OCI-LY1 (cell line): ENCODE data around the gene DNAJC16.

Source experiments
- H2AFZ ChIP-seq: fragments of 200-600 bp; sonication (generic), shearing (Covaris generic); 2 replicates; pipeline ENCODE4 v1.6.0; 2014; ENCODE audit warnings: antibody characterized with exemption, mild to moderate bottlenecking, low read length
- H3F3A ChIP-seq: fragments of 200-600 bp; sonication (generic), shearing (Covaris generic); 2 replicates; pipeline ENCODE4 v1.6.0; 2014; ENCODE audit warnings: mild to moderate bottlenecking, antibody characterized with exemption, low read length, moderate library complexity; ENCODE audit not compliant: insufficient read depth
- H3K27ac ChIP-seq: fragments of 200-600 bp; sonication (generic); 2 replicates; pipeline ENCODE4 v1.5.1; 2014; ENCODE audit warnings: low read length, mixed run types, mild to moderate bottlenecking, low read depth; ENCODE audit not compliant: poor library complexity, severe bottlenecking
- H3K27me3 ChIP-seq: fragments of 200-600 bp; sonication (generic); 2 replicates; pipeline ENCODE4 v1.6.0; 2014; ENCODE audit warnings: antibody characterized with exemption, mild to moderate bottlenecking, low read length, moderate library complexity; ENCODE audit not compliant: insufficient read depth
- H3K36me3 ChIP-seq: fragments of 200-600 bp; sonication (generic); 2 replicates; pipeline ENCODE4 v1.6.1; 2014; ENCODE audit warnings: mild to moderate bottlenecking, antibody characterized with exemption, low read length, moderate library complexity, mixed read lengths; ENCODE audit not compliant: insufficient read depth
- H3K4me1 ChIP-seq: fragments of 200-600 bp; sonication (generic); 2 replicates; pipeline ENCODE4 v1.5.1; 2014; ENCODE audit warnings: mild to moderate bottlenecking, low read length, moderate library complexity; ENCODE audit not compliant: insufficient read depth, severe bottlenecking
- H3K4me2 ChIP-seq: fragments of 200-600 bp; sonication (generic), shearing (Covaris generic); 2 replicates; pipeline ENCODE4 v1.6.1; 2014; ENCODE audit warnings: low read length
- H3K4me3 ChIP-seq: fragments of 200-600 bp; sonication (generic); 2 replicates; pipeline ENCODE4 v1.5.1; 2014; ENCODE audit warnings: low read length, low read depth, mild to moderate bottlenecking, mixed read lengths; ENCODE audit not compliant: poor library complexity, severe bottlenecking
- H3K79me2 ChIP-seq: fragments of 200-600 bp; shearing (Covaris generic); 2 replicates; pipeline ENCODE4 v1.6.1; 2016; ENCODE audit warnings: mixed run types, low read length, mixed read lengths; ENCODE audit not compliant: insufficient read depth
- H3K9ac ChIP-seq: fragments of 200-600 bp; sonication (generic), shearing (Covaris generic); 2 replicates; pipeline ENCODE4 v1.6.1; 2014; ENCODE audit warnings: mild to moderate bottlenecking, low read length, mixed read lengths
- H3K9me2 ChIP-seq: fragments of 200-600 bp; sonication (generic), shearing (Covaris generic); 2 replicates; pipeline ENCODE4 v1.6.1; 2014; ENCODE audit warnings: low read depth, mild to moderate bottlenecking, low read length, mixed read lengths
- H3K9me3 ChIP-seq: fragments of 200-600 bp; shearing (Covaris generic); 2 replicates; pipeline ENCODE4 v1.6.1; 2014; ENCODE audit warnings: low read length, mixed read lengths
- H4K20me1 ChIP-seq: fragments of 200-600 bp; sonication (generic), shearing (Covaris generic); 2 replicates; pipeline ENCODE4 v1.6.0; 2016; ENCODE audit warnings: mild to moderate bottlenecking, low read length; ENCODE audit not compliant: insufficient read depth
- CTCF ChIP-seq: fragments of 200-600 bp; sonication (generic), shearing (Covaris generic); IDR thresholded peaks from 2 replicates; pipeline ENCODE4 v1.5.1; 2017; ENCODE audit warnings: mild to moderate bottlenecking, antibody characterized with exemption, low read length, moderate library complexity, mixed read lengths
- EZH2 ChIP-seq: fragments of 200-600 bp; sonication (generic), shearing (Covaris generic); IDR thresholded peaks from 2 replicates; pipeline ENCODE4 v1.8.0; 2017; ENCODE audit warnings: borderline replicate concordance, mixed run types, mild to moderate bottlenecking, antibody characterized with exemption, low read length, moderate library complexity, mixed read lengths

Gene DNAJC16

GRCh38 chr1:15584489-15585363 is 58.1 kb downstream of the DNAJC16 start, which contains the start of gene AGMAT:
AGMAT (minus strand) TSS chr1:15585051; CDS start chr1:15584967, 84 bp downstream.
- Histone ChIP-seq H3K4me3 (peak within 1 kb of the TSS; percentile 63), H3K27ac (no peak within 1 kb of the TSS), H3F3A (no peaks in the 10 kb centered on the region), H3K9me2 (no peaks in the 10 kb centered on the region), H3K4me2 (peak within 1 kb of the TSS; percentile 89), H2AFZ (peak within 1 kb of the TSS; percentile 92), H3K79me2 (no peaks in the 10 kb centered on the region), H3K27me3 (no peaks in the 10 kb centered on the region), H3K36me3 (no peaks in the 10 kb centered on the region; the same call in 1 of the 2 replicates), H4K20me1 (no peaks in the 10 kb centered on the region), H3K4me1 (peaks cover 12% of the 10 kb centered on the region), H3K9me3 (no peaks in the 10 kb centered on the region), H3K9ac (peak within 1 kb of the TSS; percentile 69)
- TF ChIP-seq EZH2 (no peak), CTCF (no peak)

GRCh38 chr1:15592285-15592684 is 65.6 kb downstream of the DNAJC16 start:
- TF ChIP-seq EZH2 (no peak), CTCF (no peak)
- Histone ChIP-seq H2AFZ (no peak overlapping the region), H3K27ac (no peak overlapping the region), H4K20me1 (no peaks in the 10 kb centered on the region), H3K9me3 (no peaks in the 10 kb centered on the region), H3K4me3 (no peak overlapping the region), H3K79me2 (no peaks in the 10 kb centered on the region), H3K4me2 (no peak overlapping the region), H3K27me3 (no peaks in the 10 kb centered on the region), H3K9ac (no peak overlapping the region), H3K9me2 (no peaks in the 10 kb centered on the region), H3K36me3 (no peaks in the 10 kb centered on the region; the same call in 1 of the 2 replicates), H3K4me1 (no peaks in the 10 kb centered on the region), H3F3A (no peaks in the 10 kb centered on the region)

DNA sequence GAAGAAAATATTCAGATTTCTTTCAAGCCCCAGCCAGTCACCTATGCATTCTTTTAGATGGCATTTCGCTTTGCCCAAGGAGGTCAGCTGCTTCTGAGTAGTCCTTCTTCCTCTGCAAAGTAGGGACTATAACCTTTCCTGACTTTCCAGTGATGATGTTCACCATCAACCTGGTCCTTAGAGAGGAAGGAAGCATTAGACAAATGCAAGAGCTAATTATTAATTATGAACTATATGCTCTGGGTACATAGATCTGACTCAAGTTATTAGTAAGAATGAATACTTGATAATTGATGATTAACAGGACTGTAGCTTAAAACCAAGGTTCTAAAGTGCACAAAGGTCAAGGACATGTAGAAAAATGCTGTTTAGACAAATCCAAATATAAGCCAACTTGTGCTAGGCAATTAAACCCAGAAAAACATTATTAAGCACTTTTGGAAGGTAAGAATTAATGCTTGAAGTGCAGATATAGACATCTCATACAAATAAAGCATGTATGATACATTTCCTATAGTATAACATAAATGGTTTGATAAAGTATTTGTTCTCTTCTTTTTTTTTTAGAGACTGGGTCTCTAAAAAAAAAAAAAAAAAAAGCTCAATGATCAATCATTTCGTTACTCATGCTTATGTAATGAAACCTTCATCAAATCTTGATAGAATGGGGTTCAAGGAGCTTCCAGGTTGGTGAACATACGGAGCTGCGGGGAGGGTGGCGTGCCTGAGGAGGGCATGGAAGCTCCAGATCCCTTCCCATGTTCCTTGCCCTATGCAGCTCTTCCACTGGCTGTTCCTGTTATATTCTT is 69.4 kb downstream of the DNAJC16 start:
- Histone ChIP-seq H3F3A (no peaks in the 10 kb centered on the region), H3K36me3 (no peaks in the 10 kb centered on the region), H3K4me3 (no peak overlapping the region), H3K9me3 (no peaks in the 10 kb centered on the region), H3K27me3 (no peaks in the 10 kb centered on the region), H3K27ac (no peak overlapping the region), H3K9ac (no peak overlapping the region), H4K20me1 (no peaks in the 10 kb centered on the region), H3K79me2 (no peaks in the 10 kb centered on the region), H2AFZ (no peak overlapping the region), H3K9me2 (no peaks in the 10 kb centered on the region), H3K4me1 (no peaks in the 10 kb centered on the region), H3K4me2 (no peak overlapping the region)
- TF ChIP-seq EZH2, result no peak
- no peak for TF ChIP-seq CTCF
